ENCODE measurements around the gene TMEM255B. TPM values are rescaled to one million over a fixed set of nuclear protein-coding genes. Genes with fewer than 3 reads are reported as not detected.

TMEM255B gene
- polyA plus RNA-seq, 3 donors, result 5.1 to 7.5 (median 5.9) TPM

DNA sequence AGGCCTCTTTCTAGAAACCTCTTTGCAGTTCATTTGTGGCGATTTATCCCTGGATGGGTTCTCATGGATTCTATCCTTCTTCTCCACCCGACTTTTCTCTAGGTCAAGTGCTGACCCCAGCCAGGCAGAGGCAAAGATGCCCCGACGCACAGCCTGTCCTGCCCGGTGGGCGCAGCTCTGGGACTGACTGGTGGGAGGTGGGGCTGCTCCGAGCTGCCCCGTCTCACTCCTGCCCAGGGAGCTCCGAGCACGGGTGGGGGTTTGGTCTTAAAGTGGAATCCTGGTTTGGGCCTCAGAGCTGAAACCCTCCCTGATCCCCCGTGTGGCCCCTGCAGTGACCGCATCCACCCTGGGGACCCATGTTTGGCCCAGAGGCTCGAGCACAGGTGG lies 60.3 kb downstream of the TMEM255B start:
- H3K9ac ChIP-seq (ENCODE audit: insufficient read depth, low read length, poor library complexity, severe bottlenecking), result no peak overlapping the region
- Mint-ChIP-seq H3K4me3 (no peak overlapping the region), H3K36me3 (peaks cover 20 to 48% of the 10 kb centered on the region in 2 donors), H3K27ac (peak overlapping the region in 1 of 7 donors; percentile 27), H3K9me3 (peaks cover 32 to 81% (median 52%) of the 10 kb centered on the region in 7 donors), H3K27me3 (ENCODE audit: low read depth in 3 of 3) (peaks cover 2 to 3% (median 2%) of the 10 kb centered on the region in 3 donors), H3K4me1 (peaks cover 22% of the 10 kb centered on the region)
- H3K4me3 ChIP-seq (replicated peaks in 1 of 3; ENCODE audit: low read depth in 2 of 3, low read length in 3 of 3), result no peak overlapping the region
- H3K79me2 ChIP-seq (ENCODE audit: insufficient read depth, low read length), result no peaks in the 10 kb centered on the region
- no peak overlapping the region for H2AFZ ChIP-seq (ENCODE audit: insufficient read depth, low read depth, low read length, poor library complexity, severe bottlenecking)
- H3K9me3 ChIP-seq (replicated peaks in 1 of 2; ENCODE audit: control insufficient read depth in 1 of 2, insufficient read depth in 1 of 2, low read length in 2 of 2), result peaks cover 44 to 75% of the 10 kb centered on the region in 2 donors
- DNase-seq, result no peak
- no peaks in the 10 kb centered on the region for H3K27me3 ChIP-seq (ENCODE audit: control insufficient read depth in 2 of 2, insufficient read depth in 2 of 2, low read length in 2 of 2)
- TF ChIP-seq, protein P1, sequence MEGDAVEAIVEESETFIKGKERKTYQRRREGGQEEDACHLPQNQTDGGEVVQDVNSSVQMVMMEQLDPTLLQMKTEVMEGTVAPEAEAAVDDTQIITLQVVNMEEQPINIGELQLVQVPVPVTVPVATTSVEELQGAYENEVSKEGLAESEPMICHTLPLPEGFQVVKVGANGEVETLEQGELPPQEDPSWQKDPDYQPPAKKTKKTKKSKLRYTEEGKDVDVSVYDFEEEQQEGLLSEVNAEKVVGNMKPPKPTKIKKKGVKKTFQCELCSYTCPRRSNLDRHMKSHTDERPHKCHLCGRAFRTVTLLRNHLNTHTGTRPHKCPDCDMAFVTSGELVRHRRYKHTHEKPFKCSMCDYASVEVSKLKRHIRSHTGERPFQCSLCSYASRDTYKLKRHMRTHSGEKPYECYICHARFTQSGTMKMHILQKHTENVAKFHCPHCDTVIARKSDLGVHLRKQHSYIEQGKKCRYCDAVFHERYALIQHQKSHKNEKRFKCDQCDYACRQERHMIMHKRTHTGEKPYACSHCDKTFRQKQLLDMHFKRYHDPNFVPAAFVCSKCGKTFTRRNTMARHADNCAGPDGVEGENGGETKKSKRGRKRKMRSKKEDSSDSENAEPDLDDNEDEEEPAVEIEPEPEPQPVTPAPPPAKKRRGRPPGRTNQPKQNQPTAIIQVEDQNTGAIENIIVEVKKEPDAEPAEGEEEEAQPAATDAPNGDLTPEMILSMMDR (IDR thresholded peaks at IDR 0.05), result no peak
- no peaks in the 10 kb centered on the region for H4K20me1 ChIP-seq (ENCODE audit: insufficient read depth, low read length)
- peaks cover 4 to 14% of the 10 kb centered on the region in 2 donors for H3K36me3 ChIP-seq (replicated peaks in 1 of 2; ENCODE audit: control insufficient read depth in 1 of 2, insufficient read depth in 2 of 2, low read length in 2 of 2)
- H3K27ac ChIP-seq (ENCODE audit: low read depth in 1 of 2, low read length in 2 of 2), result no peak overlapping the region
- WGBS (ENCODE audit: insufficient coverage), result 98% methylated on average over 7 of the region's 13 CpGs
- peaks cover 17 to 20% of the 10 kb centered on the region in 2 donors for H3K4me1 ChIP-seq (ENCODE audit: control insufficient read depth in 1 of 2, insufficient read depth in 2 of 2, low read length in 2 of 2)
- intact Hi-C loops (cut with micrococcal nuclease), result no loop called here
- no peak overlapping the region for H3K4me2 ChIP-seq (replicated peaks; ENCODE audit: extremely low read depth, low read length, poor library complexity, severe bottlenecking)

DNA sequence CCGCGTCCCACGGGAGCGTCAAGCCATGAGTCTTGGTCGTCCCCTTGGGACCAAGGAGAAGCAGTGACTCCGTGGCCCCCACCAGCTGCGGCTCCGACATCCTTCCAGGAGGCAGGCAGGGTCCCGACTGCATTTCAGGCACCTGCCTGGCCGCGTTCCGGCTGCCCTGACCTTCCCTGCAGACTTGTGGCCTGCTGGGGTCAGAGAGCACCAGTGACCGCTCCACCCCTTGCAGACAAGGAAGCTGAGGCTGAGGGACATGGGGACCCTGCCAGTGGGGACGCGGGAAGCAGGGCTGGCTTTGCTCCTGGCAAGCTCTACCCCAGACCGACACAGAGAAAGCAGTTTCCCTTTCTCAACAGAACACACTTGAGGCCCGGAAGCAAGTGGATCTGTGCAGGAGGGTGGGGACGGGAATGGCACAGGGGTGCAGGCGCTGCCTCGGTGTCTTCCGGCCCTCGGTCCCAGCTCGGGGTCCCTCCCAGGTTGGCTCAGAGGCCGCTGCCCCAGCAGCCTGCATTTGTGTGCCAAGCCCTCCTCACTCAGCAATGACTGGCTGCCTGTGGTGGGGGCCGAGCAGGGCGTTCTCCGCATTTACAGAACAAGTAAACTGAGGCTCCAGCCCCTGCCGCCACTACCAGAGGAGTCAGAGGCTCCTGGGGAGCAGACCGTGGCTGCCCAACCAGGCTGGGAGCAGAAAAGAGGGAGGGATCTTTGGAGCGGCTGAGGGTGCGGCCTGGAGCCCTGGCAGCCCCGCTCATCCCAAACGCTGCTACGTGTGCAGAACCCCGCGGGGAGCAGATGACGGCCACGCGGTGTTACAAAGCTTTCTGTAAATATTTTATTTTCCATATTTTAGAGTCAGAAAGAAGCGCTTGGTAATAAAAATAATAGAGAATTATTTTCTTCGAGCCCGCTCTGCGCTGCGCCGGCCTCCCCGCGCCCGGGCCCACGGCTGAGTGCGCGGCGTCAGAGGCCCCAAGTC lies 61.0 kb downstream of the TMEM255B start:
- Mint-ChIP-seq H3K9me3 (peaks cover 31 to 82% (median 51%) of the 10 kb centered on the region in 7 donors), H3K4me1 (peaks cover 20% of the 10 kb centered on the region), H3K36me3 (peaks cover 23 to 52% of the 10 kb centered on the region in 2 donors), H3K27ac (peak overlapping the region in 1 of 7 donors; percentile 27), H3K4me3 (no peak overlapping the region), H3K27me3 (ENCODE audit: low read depth in 3 of 3) (peaks cover under 1 to 2% (median 2%) of the 10 kb centered on the region in 3 donors)
- H3K4me3 ChIP-seq (replicated peaks in 1 of 3; ENCODE audit: low read depth in 2 of 3, low read length in 3 of 3), result no peak overlapping the region
- H3K79me2 ChIP-seq (ENCODE audit: insufficient read depth, low read length), result no peaks in the 10 kb centered on the region
- no peaks in the 10 kb centered on the region for H4K20me1 ChIP-seq (ENCODE audit: insufficient read depth, low read length)
- H3K27ac ChIP-seq (ENCODE audit: low read depth in 1 of 2, low read length in 2 of 2), result no peak overlapping the region
- H3K9me3 ChIP-seq (replicated peaks in 1 of 2; ENCODE audit: control insufficient read depth in 1 of 2, insufficient read depth in 1 of 2, low read length in 2 of 2), result peaks cover 45 to 76% of the 10 kb centered on the region in 2 donors
- no peaks in the 10 kb centered on the region for H3K27me3 ChIP-seq (ENCODE audit: control insufficient read depth in 2 of 2, insufficient read depth in 2 of 2, low read length in 2 of 2)
- intact Hi-C loops (cut with micrococcal nuclease), result no loop called here
- peaks cover 17 to 20% of the 10 kb centered on the region in 2 donors for H3K4me1 ChIP-seq (ENCODE audit: control insufficient read depth in 1 of 2, insufficient read depth in 2 of 2, low read length in 2 of 2)
- WGBS (ENCODE audit: insufficient coverage), result 97% methylated on average over 39 of the region's 52 CpGs
- H3K4me2 ChIP-seq (replicated peaks; ENCODE audit: extremely low read depth, low read length, poor library complexity, severe bottlenecking), result no peak overlapping the region
- no peak for DNase-seq
- TF ChIP-seq, protein P1 (IDR thresholded peaks at IDR 0.05), result no peak
- no peak overlapping the region for H3K9ac ChIP-seq (ENCODE audit: insufficient read depth, low read length, poor library complexity, severe bottlenecking)
- H3K36me3 ChIP-seq (replicated peaks in 1 of 2; ENCODE audit: control insufficient read depth in 1 of 2, insufficient read depth in 2 of 2, low read length in 2 of 2), result peaks cover 4 to 14% of the 10 kb centered on the region in 2 donors
- H2AFZ ChIP-seq (ENCODE audit: insufficient read depth, low read depth, low read length, poor library complexity, severe bottlenecking), result no peak overlapping the region

Data from CD14-positive monocyte (primary cell).